Trophoblast cell (in vitro differentiated cells and primary cell): ENCODE results near the gene CDC42EP4.

ENCODE experiments used
- DNase-seq, 2 donors: peaks; one replicate each; pipeline ENCODE4 v3.0.0-alpha.2; 2016
- H2AFZ ChIP-seq: 2 replicates; pipeline ENCODE4 v1.6.1; 2013; ENCODE audit warnings: low read length, moderate library complexity, mild to moderate bottlenecking; ENCODE audit not compliant: insufficient read depth, poor library complexity
- H2AK5ac ChIP-seq: 2 replicates; pipeline ENCODE4 v1.6.1; 2013; ENCODE audit warnings: mild to moderate bottlenecking, low read length
- H2BK120ac ChIP-seq: 2 replicates; pipeline ENCODE4 v1.6.1; 2013; ENCODE audit warnings: low read length, mild to moderate bottlenecking, moderate library complexity; ENCODE audit not compliant: insufficient read depth, poor library complexity
- H2BK12ac ChIP-seq: 2 replicates; pipeline ENCODE4 v1.6.1; 2013; ENCODE audit warnings: mild to moderate bottlenecking, low read length, moderate library complexity
- H2BK5ac ChIP-seq: 2 replicates; pipeline ENCODE4 v1.6.1; 2013; ENCODE audit warnings: low read length, low read depth, moderate library complexity, mild to moderate bottlenecking; ENCODE audit not compliant: poor library complexity
- H3K14ac ChIP-seq: 2 replicates; pipeline ENCODE4 v1.6.1; 2013; ENCODE audit warnings: mild to moderate bottlenecking, low read length
- H3K18ac ChIP-seq: 2 replicates; pipeline ENCODE4 v1.6.1; 2013; ENCODE audit warnings: mild to moderate bottlenecking, low read length
- H3K23ac ChIP-seq: 2 replicates; pipeline ENCODE4 v1.6.1; 2013; ENCODE audit warnings: low read length
- H3K27ac ChIP-seq: 2 replicates; pipeline ENCODE4 v1.5.1; 2013; ENCODE audit warnings: low read depth, mild to moderate bottlenecking, inconsistent platforms, low read length, moderate library complexity
- H3K27me3 ChIP-seq: 2 replicates; pipeline ENCODE4 v1.6.1; 2013; ENCODE audit warnings: inconsistent platforms, mild to moderate bottlenecking, low read length, moderate library complexity; ENCODE audit not compliant: insufficient read depth
- H3K36me3 ChIP-seq, 2 experiments: 1 replicate in 1 of 2; 2 replicates in 1 of 2; pipeline ENCODE4 v1.6.1; 2013; ENCODE audit warnings: low read length in 2 of 2, mild to moderate bottlenecking in 2 of 2, moderate library complexity in 1 of 2; ENCODE audit not compliant: insufficient read depth in 2 of 2, control insufficient read depth in 1 of 2
- H3K4ac ChIP-seq: 2 replicates; pipeline ENCODE4 v1.6.1; 2013; ENCODE audit warnings: low read depth, mild to moderate bottlenecking, low read length, moderate library complexity
- H3K4me1 ChIP-seq, 2 experiments: 1 replicate in 1 of 2; 2 replicates in 1 of 2; pipeline ENCODE4 v1.6.1; 2013; ENCODE audit warnings: low read length in 2 of 2, mild to moderate bottlenecking in 2 of 2, moderate library complexity in 1 of 2; ENCODE audit not compliant: insufficient read depth in 2 of 2, control insufficient read depth in 1 of 2
- H3K4me2 ChIP-seq: 2 replicates; pipeline ENCODE4 v1.6.1; 2013; ENCODE audit warnings: inconsistent platforms, mild to moderate bottlenecking, low read length, moderate library complexity
- H3K4me3 ChIP-seq: 2 replicates; pipeline ENCODE4 v1.5.1; 2013; ENCODE audit warnings: mild to moderate bottlenecking, low read depth, low read length, inconsistent platforms
- H3K79me1 ChIP-seq: one replicate; pipeline ENCODE4 v1.6.1; 2013; ENCODE audit warnings: low read length
- H3K79me2 ChIP-seq: 2 replicates; pipeline ENCODE4 v1.6.1; 2013; ENCODE audit warnings: low read length, mild to moderate bottlenecking; ENCODE audit not compliant: control insufficient read depth, insufficient read depth, poor library complexity
- H3K9ac ChIP-seq: 2 replicates; pipeline ENCODE4 v1.6.1; 2013; ENCODE audit warnings: mild to moderate bottlenecking, low read length
- H3K9me3 ChIP-seq: 2 replicates; pipeline ENCODE4 v1.6.1; 2013; ENCODE audit warnings: low read depth, mild to moderate bottlenecking, control low read depth, inconsistent platforms, low read length; ENCODE audit not compliant: insufficient read depth
- H4K12ac ChIP-seq: 2 replicates; pipeline ENCODE4 v1.6.1; 2013; ENCODE audit warnings: low read depth, mild to moderate bottlenecking, low read length, moderate library complexity
- H4K8ac ChIP-seq: 2 replicates; pipeline ENCODE4 v1.6.1; 2013; ENCODE audit warnings: low read depth, mild to moderate bottlenecking, low read length, moderate library complexity
- H4K91ac ChIP-seq: one replicate; pipeline ENCODE4 v1.6.1; 2013; ENCODE audit warnings: low read depth, mild to moderate bottlenecking, low read length, moderate library complexity
- WGBS: extraction: QIAGEN DNeasy Blood & Tissue Kit; methylation state at CpG from one replicate; pipeline ENCODE4 v1.1.7; 2013; ENCODE audit warnings: missing lambda C conversion rate; ENCODE audit not compliant: insufficient read length, insufficient coverage; ENCODE audit errors: extremely low coverage; 5-methylcytosine and 5-hydroxymethylcytosine counted together

Gene CDC42EP4

GRCh38 chr17:73249700-73250099, 62.1 kb downstream of the CDC42EP4 start:
- Histone ChIP-seq H3K36me3 (peaks cover 8 to 19% of the 10 kb centered on the region in 2 experiments), H4K8ac (no peak overlapping the region), H4K91ac (no peak overlapping the region), H2BK12ac (no peak overlapping the region), H3K79me1 (no peaks in the 10 kb centered on the region), H3K79me2 (no peaks in the 10 kb centered on the region), H4K12ac (no peak overlapping the region), H3K14ac (no peak overlapping the region), H3K23ac (no peak overlapping the region), H3K27me3 (no peaks in the 10 kb centered on the region), H2AFZ (no peak overlapping the region), H2BK5ac (no peak overlapping the region), H3K9ac (no peak overlapping the region), H3K18ac (no peak overlapping the region), H3K4me2 (no peak overlapping the region), H2AK5ac (no peak overlapping the region), H3K9me3 (no peaks in the 10 kb centered on the region), H2BK120ac (no peak overlapping the region), H3K27ac (no peak overlapping the region), H3K4me1 (no peaks in the 10 kb centered on the region), H3K4ac (no peak overlapping the region), H3K4me3 (no peak overlapping the region)
- no CpG with 5 or more reads among the region's 8 CpGs for WGBS
- DNase-seq = no peak

DNA sequence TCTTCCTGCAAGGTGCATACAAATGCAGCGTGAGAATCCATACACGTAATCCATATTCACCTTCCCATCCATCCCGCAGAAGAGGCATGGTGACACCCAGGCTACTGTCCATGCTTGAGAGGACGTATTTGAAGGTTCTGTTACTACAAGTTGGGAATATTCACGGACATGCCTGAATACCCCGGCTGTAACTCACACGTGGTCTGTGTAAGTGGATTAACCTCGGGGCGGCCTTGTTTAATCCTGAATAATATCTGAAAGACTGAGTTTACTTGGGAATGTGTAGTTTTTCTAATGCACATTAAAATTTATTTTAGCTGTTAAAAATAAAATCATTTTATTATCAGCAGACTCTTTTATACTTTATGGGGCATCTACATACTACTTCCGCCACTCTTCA, 63.3 kb downstream of the CDC42EP4 start:
- H3K4ac ChIP-seq = no peak overlapping the region
- WGBS = no CpG with 5 or more reads among the region's 10 CpGs
- no peaks in the 10 kb centered on the region for H3K79me2 ChIP-seq
- no peak overlapping the region for H3K4me3 ChIP-seq
- H3K4me2 ChIP-seq = no peak overlapping the region
- H3K23ac ChIP-seq = no peak overlapping the region
- no peak overlapping the region for H2BK12ac ChIP-seq
- H2BK120ac ChIP-seq = no peak overlapping the region
- H4K91ac ChIP-seq = no peak overlapping the region
- no peak overlapping the region for H2AK5ac ChIP-seq
- H2AFZ ChIP-seq = no peak overlapping the region
- H2BK5ac ChIP-seq = no peak overlapping the region
- H3K9me3 ChIP-seq = no peaks in the 10 kb centered on the region
- H3K14ac ChIP-seq = no peak overlapping the region
- no peak overlapping the region for H4K12ac ChIP-seq
- no peaks in the 10 kb centered on the region for H3K27me3 ChIP-seq
- H4K8ac ChIP-seq = no peak overlapping the region
- H3K27ac ChIP-seq = no peak overlapping the region
- H3K9ac ChIP-seq = no peak overlapping the region
- no peak overlapping the region for H3K18ac ChIP-seq
- no peak for DNase-seq
- no peaks in the 10 kb centered on the region for H3K4me1 ChIP-seq
- peaks cover 10 to 23% of the 10 kb centered on the region in 2 experiments for H3K36me3 ChIP-seq
- H3K79me1 ChIP-seq = no peaks in the 10 kb centered on the region

DNA sequence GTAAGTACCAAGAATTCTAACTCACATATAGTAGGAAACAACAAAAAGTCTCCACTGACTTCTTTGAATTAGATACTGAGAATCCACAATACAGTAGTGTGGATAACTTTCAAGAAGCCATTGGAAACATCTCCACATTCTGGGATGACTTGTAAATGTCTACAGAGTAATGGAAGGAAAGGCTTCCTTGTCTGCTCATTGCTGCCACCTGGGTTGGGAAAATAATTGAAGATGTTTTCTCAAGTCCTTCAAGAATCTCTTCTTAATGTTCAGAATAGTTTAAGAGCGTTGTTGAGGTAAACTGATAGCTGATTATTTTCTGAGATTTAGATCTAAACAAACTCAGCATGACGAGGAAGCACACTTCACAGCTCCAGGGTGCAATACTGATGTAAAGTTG, 64.1 kb downstream of the CDC42EP4 start:
- Histone ChIP-seq H3K36me3 (peaks cover 11 to 24% of the 10 kb centered on the region in 2 experiments), H3K4ac (no peak overlapping the region), H3K23ac (no peak overlapping the region), H4K12ac (no peak overlapping the region), H3K18ac (no peak overlapping the region), H2BK120ac (no peak overlapping the region), H3K79me1 (no peaks in the 10 kb centered on the region), H3K4me1 (no peaks in the 10 kb centered on the region), H4K91ac (no peak overlapping the region), H3K4me3 (no peak overlapping the region), H3K9me3 (no peaks in the 10 kb centered on the region), H2BK5ac (no peak overlapping the region), H3K9ac (no peak overlapping the region), H3K27me3 (no peaks in the 10 kb centered on the region), H3K79me2 (no peaks in the 10 kb centered on the region), H2AFZ (no peak overlapping the region), H2BK12ac (no peak overlapping the region), H3K14ac (no peak overlapping the region), H3K27ac (no peak overlapping the region), H2AK5ac (no peak overlapping the region), H4K8ac (no peak overlapping the region), H3K4me2 (no peak overlapping the region)
- no peak for DNase-seq
- WGBS = no CpG with 5 or more reads among the region's 2 CpGs

DNA sequence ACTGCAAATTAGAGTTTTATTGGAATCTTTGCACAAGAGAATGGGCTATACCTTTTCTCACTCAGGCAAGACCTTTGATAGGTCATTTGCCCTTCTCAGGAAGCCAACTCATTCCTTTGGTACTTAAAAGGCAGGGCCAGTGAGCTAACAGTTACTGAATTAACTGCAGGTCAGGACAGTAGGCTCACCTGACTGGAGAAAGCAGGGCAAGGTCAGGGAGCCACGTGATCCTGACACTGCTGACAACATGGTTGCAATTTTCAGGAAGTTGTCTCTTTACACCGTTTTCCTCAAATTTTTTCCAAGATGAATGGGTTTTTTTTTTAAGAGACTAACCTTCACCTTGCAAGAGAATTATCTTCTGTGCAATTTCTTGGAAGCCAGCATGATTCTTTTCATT, 71.2 kb downstream of the CDC42EP4 start:
- Histone ChIP-seq H2BK5ac (no peak overlapping the region), H3K27me3 (no peaks in the 10 kb centered on the region), H3K14ac (no peak overlapping the region), H2BK120ac (no peak overlapping the region), H2AK5ac (no peak overlapping the region), H3K9me3 (no peaks in the 10 kb centered on the region), H4K8ac (no peak overlapping the region), H2BK12ac (no peak overlapping the region), H4K12ac (no peak overlapping the region), H3K18ac (no peak overlapping the region), H3K4me3 (no peak overlapping the region), H3K79me2 (no peaks in the 10 kb centered on the region), H3K4me1 (no peaks in the 10 kb centered on the region), H4K91ac (no peak overlapping the region), H3K9ac (peak overlapping the region; percentile 68), H3K27ac (no peak overlapping the region), H3K23ac (no peak overlapping the region), H2AFZ (no peak overlapping the region), H3K36me3 (peaks cover 12 to 34% of the 10 kb centered on the region in 2 experiments), H3K4me2 (no peak overlapping the region), H3K4ac (no peak overlapping the region), H3K79me1 (no peaks in the 10 kb centered on the region)
- DNase-seq = peak; percentile 20 to 69
- no CpG with 5 or more reads among the region's 2 CpGs for WGBS
